ENCODE measurements around the gene RPS25.

Gene RPS25

DNA sequence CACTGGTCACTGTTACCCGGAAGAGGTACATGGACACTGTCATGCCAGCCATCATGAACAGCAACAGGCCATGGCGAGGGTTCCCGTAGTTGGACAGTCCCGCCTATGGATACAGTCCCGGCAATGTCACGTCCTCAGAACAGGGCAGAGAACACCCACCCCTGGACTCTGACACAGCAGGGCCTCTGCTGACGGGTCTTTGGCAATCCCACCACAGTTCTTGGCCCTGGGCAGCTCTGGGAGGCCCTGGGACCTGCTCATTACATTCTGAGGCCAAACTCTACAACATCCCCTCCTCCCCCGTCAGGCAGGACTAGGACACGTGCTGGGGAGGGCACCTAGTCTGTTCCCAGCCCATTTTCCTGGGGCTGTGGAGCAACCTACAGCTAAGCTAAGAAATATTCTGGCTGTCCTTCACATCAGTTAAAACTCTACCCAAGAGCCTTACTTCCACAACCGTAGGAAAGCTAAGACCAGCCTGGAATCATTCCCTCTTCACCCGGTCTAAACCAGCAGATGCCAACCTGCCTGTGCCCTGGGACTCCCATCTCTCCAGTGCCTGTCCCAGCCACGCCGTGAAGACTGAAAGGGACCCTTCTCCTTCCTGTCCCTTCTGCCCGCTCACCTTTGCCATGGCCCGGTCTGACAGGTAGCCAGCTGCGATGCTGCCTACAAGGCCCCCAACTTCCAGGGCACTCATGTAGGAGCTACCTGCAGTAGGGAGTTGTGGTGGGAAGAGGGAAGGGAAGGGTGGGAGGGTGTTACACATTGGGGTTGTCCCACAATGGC is 8.0 kb upstream of the RPS25 start:
- Histone ChIP-seq H3K36me3 (ENCODE audit: control insufficient read depth, insufficient read depth, low read length) (peaks cover 2% of the 10 kb centered on the region), H3K4me3 (ENCODE audit: low read length) (no peak overlapping the region), H3K23ac (ENCODE audit: low read length) (no peak overlapping the region), H3K4me1 (ENCODE audit: control insufficient read depth, low read depth, low read length) (peaks cover 15% of the 10 kb centered on the region), H3K18ac (ENCODE audit: low read length) (no peak overlapping the region), H3K27me3 (ENCODE audit: insufficient read depth, low read length, poor library complexity) (no peaks in the 10 kb centered on the region), H3K4me2 (ENCODE audit: low read length) (no peak overlapping the region), H3K4ac (ENCODE audit: low read depth, low read length) (no peak overlapping the region), H3K27ac (ENCODE audit: low read depth, low read length) (no peak overlapping the region), H4K8ac (ENCODE audit: low read depth, low read length) (no peak overlapping the region), H2BK120ac (ENCODE audit: low read depth, low read length) (no peak overlapping the region), H3K79me2 (ENCODE audit: control insufficient read depth, insufficient read depth, low read length) (peaks cover 3% of the 10 kb centered on the region), H4K5ac (ENCODE audit: low read length) (no peak overlapping the region), H2BK5ac (ENCODE audit: low read length) (no peak overlapping the region), H3K79me1 (ENCODE audit: low read length) (peaks cover 13% of the 10 kb centered on the region), H2AK5ac (ENCODE audit: low read length) (no peak overlapping the region), H3K56ac (ENCODE audit: low read length) (no peak overlapping the region), H3K9ac (ENCODE audit: low read length) (no peak overlapping the region), H2BK15ac (replicated peaks; ENCODE audit: low read depth) (no peak overlapping the region)
- no CpG with 5 or more reads among the region's 16 CpGs for WGBS (ENCODE audit: extremely low coverage, insufficient coverage, low lambda C conversion rate)
- DNase-seq = no peak

DNA sequence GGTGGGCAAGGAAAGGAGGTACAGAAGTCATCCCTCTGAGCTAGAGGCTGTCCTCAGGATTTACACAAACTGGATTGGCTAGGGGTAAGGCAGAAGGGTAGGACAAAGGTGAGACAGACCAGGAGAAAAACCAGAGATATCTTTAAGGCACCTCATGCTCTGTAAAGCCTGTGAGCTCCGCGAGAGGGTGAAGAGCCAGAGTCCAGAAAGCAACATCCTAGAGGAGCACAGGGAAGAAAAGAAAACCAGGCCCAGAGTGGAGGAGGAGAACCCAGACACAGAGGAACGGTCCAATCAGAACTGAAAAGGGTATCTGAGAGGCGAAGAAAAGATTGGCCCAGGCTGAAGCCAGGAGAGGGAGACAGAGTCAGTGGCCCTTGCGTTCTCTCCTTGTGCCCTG is 7.4 kb upstream of the RPS25 start:
- Histone ChIP-seq H3K27me3 (ENCODE audit: insufficient read depth, low read length, poor library complexity) (no peaks in the 10 kb centered on the region), H3K4me3 (ENCODE audit: low read length) (no peak overlapping the region), H3K56ac (ENCODE audit: low read length) (no peak overlapping the region), H2BK5ac (ENCODE audit: low read length) (no peak overlapping the region), H3K23ac (ENCODE audit: low read length) (no peak overlapping the region), H3K36me3 (ENCODE audit: control insufficient read depth, insufficient read depth, low read length) (peaks cover 2% of the 10 kb centered on the region), H2BK15ac (replicated peaks; ENCODE audit: low read depth) (no peak overlapping the region), H3K4me2 (ENCODE audit: low read length) (no peak overlapping the region), H2BK120ac (ENCODE audit: low read depth, low read length) (no peak overlapping the region), H3K9ac (ENCODE audit: low read length) (no peak overlapping the region), H3K4ac (ENCODE audit: low read depth, low read length) (no peak overlapping the region), H2AK5ac (ENCODE audit: low read length) (no peak overlapping the region), H3K79me2 (ENCODE audit: control insufficient read depth, insufficient read depth, low read length) (peaks cover 5% of the 10 kb centered on the region), H3K79me1 (ENCODE audit: low read length) (peaks cover 14% of the 10 kb centered on the region), H3K4me1 (ENCODE audit: control insufficient read depth, low read depth, low read length) (peaks cover 15% of the 10 kb centered on the region), H4K8ac (ENCODE audit: low read depth, low read length) (no peak overlapping the region), H3K18ac (ENCODE audit: low read length) (no peak overlapping the region), H4K5ac (ENCODE audit: low read length) (no peak overlapping the region), H3K27ac (ENCODE audit: low read depth, low read length) (no peak overlapping the region)
- DNase-seq = no peak
- no CpG with 5 or more reads among the region's 5 CpGs for WGBS (ENCODE audit: extremely low coverage, insufficient coverage, low lambda C conversion rate)

DNA sequence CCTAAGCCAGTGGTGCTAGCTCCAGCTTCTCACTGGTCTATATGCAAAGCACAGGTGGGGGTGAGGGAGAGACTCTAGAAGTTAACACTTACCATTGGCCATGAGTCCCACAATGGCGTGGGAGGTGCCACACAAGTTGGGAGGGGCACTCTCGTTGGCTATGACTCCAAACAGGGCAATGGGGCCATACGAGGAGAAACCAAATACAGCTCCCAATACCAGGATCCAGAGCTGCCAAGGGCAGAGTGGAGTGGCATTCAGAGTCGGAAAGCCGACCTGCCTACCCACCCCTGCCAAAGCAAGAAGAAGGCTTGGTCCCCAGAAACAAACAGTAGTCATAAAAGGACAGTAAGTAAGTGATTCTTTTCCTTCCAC is 6.9 kb upstream of the RPS25 start:
- peaks cover 2% of the 10 kb centered on the region for H3K36me3 ChIP-seq (ENCODE audit: control insufficient read depth, insufficient read depth, low read length)
- H2BK15ac ChIP-seq (replicated peaks; ENCODE audit: low read depth) = no peak overlapping the region
- H3K9ac ChIP-seq (ENCODE audit: low read length) = no peak overlapping the region
- H4K8ac ChIP-seq (ENCODE audit: low read depth, low read length) = no peak overlapping the region
- no peaks in the 10 kb centered on the region for H3K27me3 ChIP-seq (ENCODE audit: insufficient read depth, low read length, poor library complexity)
- no peak overlapping the region for H2BK120ac ChIP-seq (ENCODE audit: low read depth, low read length)
- no CpG with 5 or more reads among the region's 5 CpGs for WGBS (ENCODE audit: extremely low coverage, insufficient coverage, low lambda C conversion rate)
- no peak overlapping the region for H2AK5ac ChIP-seq (ENCODE audit: low read length)
- no peak overlapping the region for H3K4me2 ChIP-seq (ENCODE audit: low read length)
- H2BK5ac ChIP-seq (ENCODE audit: low read length) = no peak overlapping the region
- H3K4ac ChIP-seq (ENCODE audit: low read depth, low read length) = no peak overlapping the region
- no peak overlapping the region for H4K5ac ChIP-seq (ENCODE audit: low read length)
- H3K79me2 ChIP-seq (ENCODE audit: control insufficient read depth, insufficient read depth, low read length) = peaks cover 7% of the 10 kb centered on the region
- H3K23ac ChIP-seq (ENCODE audit: low read length) = no peak overlapping the region
- H3K56ac ChIP-seq (ENCODE audit: low read length) = no peak overlapping the region
- H3K18ac ChIP-seq (ENCODE audit: low read length) = no peak overlapping the region
- H3K79me1 ChIP-seq (ENCODE audit: low read length) = peaks cover 15% of the 10 kb centered on the region
- no peak overlapping the region for H3K27ac ChIP-seq (ENCODE audit: low read depth, low read length)
- peaks cover 16% of the 10 kb centered on the region for H3K4me1 ChIP-seq (ENCODE audit: control insufficient read depth, low read depth, low read length)
- H3K4me3 ChIP-seq (ENCODE audit: low read length) = no peak overlapping the region
- no peak for DNase-seq

DNA sequence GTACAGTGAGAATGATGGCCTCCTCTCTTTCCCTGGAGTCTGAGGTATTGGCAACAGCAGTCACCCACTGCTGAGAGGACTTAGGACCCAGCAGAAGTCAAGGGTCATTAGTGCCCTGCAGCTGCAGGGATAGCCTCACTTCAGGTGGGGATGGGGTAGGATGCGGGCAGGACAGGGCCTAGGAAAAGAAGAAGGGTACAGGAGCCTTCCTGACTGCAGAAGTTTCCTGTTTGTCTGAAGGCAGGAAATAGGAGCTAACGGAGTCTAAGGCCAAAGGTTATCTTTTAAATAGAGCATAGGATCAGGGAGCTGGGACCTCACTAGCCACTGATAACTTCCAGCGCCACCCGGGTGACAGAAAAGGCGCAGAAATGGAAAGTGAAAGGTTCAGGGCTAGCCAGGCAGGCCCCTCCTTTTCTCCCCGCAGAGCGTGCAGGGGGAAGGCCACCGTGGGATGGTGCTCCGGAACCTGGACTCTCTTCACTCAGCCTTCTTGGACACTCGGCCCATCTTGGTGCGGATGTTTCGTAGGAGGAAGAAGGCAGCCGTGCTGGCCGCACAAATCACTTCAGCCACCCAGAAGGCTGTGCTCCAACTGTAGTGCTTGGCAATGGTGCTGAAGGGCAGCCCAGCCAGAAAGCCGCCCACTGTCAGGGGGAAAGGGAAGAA is 6.4 kb upstream of the RPS25 start:
- no peaks in the 10 kb centered on the region for H3K27me3 ChIP-seq (ENCODE audit: insufficient read depth, low read length, poor library complexity)
- WGBS (ENCODE audit: extremely low coverage, insufficient coverage, low lambda C conversion rate) = no CpG with 5 or more reads among the region's 15 CpGs
- no peak overlapping the region for H3K56ac ChIP-seq (ENCODE audit: low read length)
- H3K4ac ChIP-seq (ENCODE audit: low read depth, low read length) = no peak overlapping the region
- H4K8ac ChIP-seq (ENCODE audit: low read depth, low read length) = no peak overlapping the region
- H4K5ac ChIP-seq (ENCODE audit: low read length) = no peak overlapping the region
- peaks cover 2% of the 10 kb centered on the region for H3K36me3 ChIP-seq (ENCODE audit: control insufficient read depth, insufficient read depth, low read length)
- peaks cover 18% of the 10 kb centered on the region for H3K4me1 ChIP-seq (ENCODE audit: control insufficient read depth, low read depth, low read length)
- no peak overlapping the region for H2AK5ac ChIP-seq (ENCODE audit: low read length)
- no peak overlapping the region for H2BK120ac ChIP-seq (ENCODE audit: low read depth, low read length)
- no peak overlapping the region for H3K18ac ChIP-seq (ENCODE audit: low read length)
- H3K9ac ChIP-seq (ENCODE audit: low read length) = no peak overlapping the region
- H3K79me2 ChIP-seq (ENCODE audit: control insufficient read depth, insufficient read depth, low read length) = peaks cover 12% of the 10 kb centered on the region
- H2BK15ac ChIP-seq (replicated peaks; ENCODE audit: low read depth) = no peak overlapping the region
- no peak overlapping the region for H3K23ac ChIP-seq (ENCODE audit: low read length)
- H3K4me3 ChIP-seq (ENCODE audit: low read length) = no peak overlapping the region
- H3K4me2 ChIP-seq (ENCODE audit: low read length) = no peak overlapping the region
- H3K27ac ChIP-seq (ENCODE audit: low read depth, low read length) = no peak overlapping the region
- peak; percentile 34 for DNase-seq
- H2BK5ac ChIP-seq (ENCODE audit: low read length) = no peak overlapping the region
- H3K79me1 ChIP-seq (ENCODE audit: low read length) = peaks cover 17% of the 10 kb centered on the region

DNA sequence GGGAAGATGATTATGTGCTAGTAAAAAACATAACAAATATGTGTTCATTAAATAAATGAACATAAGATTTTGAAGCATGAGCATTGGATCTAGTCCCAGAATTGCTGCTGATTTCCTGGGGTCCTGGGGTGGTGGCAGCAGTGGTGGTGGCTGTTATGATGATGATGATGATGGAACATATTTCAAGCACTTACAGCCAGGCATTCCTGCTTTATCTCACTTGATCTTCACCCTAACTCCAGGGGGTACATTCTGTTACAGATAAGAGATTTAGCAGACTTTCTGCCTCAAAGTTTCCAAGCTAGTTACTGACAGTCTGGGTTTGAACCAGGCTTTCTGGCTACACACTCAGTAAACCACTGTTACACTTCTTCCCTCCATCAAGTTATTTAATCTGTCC is 5.6 kb upstream of the RPS25 start:
- Histone ChIP-seq H3K79me2 (ENCODE audit: control insufficient read depth, insufficient read depth, low read length) (peaks cover 19% of the 10 kb centered on the region), H3K18ac (ENCODE audit: low read length) (no peak overlapping the region), H3K27ac (ENCODE audit: low read depth, low read length) (no peak overlapping the region), H4K8ac (ENCODE audit: low read depth, low read length) (no peak overlapping the region), H3K4me3 (ENCODE audit: low read length) (no peak overlapping the region), H3K36me3 (ENCODE audit: control insufficient read depth, insufficient read depth, low read length) (peaks cover 2% of the 10 kb centered on the region), H3K4ac (ENCODE audit: low read depth, low read length) (no peak overlapping the region), H3K4me2 (ENCODE audit: low read length) (no peak overlapping the region), H2BK120ac (ENCODE audit: low read depth, low read length) (no peak overlapping the region), H3K79me1 (ENCODE audit: low read length) (peaks cover 15% of the 10 kb centered on the region), H4K5ac (ENCODE audit: low read length) (no peak overlapping the region), H2BK15ac (replicated peaks; ENCODE audit: low read depth) (no peak overlapping the region), H2AK5ac (ENCODE audit: low read length) (no peak overlapping the region), H3K9ac (ENCODE audit: low read length) (no peak overlapping the region), H3K4me1 (ENCODE audit: control insufficient read depth, low read depth, low read length) (peaks cover 12% of the 10 kb centered on the region), H2BK5ac (ENCODE audit: low read length) (no peak overlapping the region), H3K23ac (ENCODE audit: low read length) (no peak overlapping the region), H3K27me3 (ENCODE audit: insufficient read depth, low read length, poor library complexity) (no peaks in the 10 kb centered on the region), H3K56ac (ENCODE audit: low read length) (no peak overlapping the region)
- DNase-seq = peak; percentile 78
